ENCODE data around the gene APLP1. TPM values are rescaled to one million over a fixed set of nuclear protein-coding genes. Genes with fewer than 3 reads are reported as not detected.

Gene APLP1
- polyA plus RNA-seq, 1 donor from 2014 or later: 407 TPM

DNA sequence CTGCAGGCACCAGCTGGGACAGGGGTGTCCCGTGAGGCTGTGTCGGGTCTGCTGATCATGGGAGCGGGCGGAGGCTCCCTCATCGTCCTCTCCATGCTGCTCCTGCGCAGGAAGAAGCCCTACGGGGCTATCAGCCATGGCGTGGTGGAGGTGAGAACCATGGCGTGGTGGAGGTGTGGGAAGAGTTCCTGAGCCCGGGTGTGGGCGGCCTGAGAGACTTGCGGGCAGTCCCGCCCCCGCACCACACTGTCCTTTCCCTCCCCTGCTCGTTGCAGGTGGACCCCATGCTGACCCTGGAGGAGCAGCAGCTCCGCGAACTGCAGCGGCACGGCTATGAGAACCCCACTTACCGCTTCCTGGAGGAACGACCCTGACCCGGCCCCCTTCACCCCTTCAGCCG, 10.7 kb downstream of the APLP1 start:
- H3K9ac ChIP-seq (ENCODE audit: low read length): no peak overlapping the region
- no peaks in the 10 kb centered on the region for H3K36me3 ChIP-seq (ENCODE audit: insufficient read depth, low read length)
- no peak overlapping the region for H3K4me3 ChIP-seq (ENCODE audit: low read length)
- TF ChIP-seq TAF1 (IDR thresholded peaks at IDR 0.05; ENCODE audit: low read depth) (no peak), RAD21 (conservative IDR thresholded peaks at IDR 0.05) (no peak), EP300 (conservative IDR thresholded peaks at IDR 0.05; ENCODE audit: poor library complexity, severe bottlenecking) (no peak), MXI1 (conservative IDR thresholded peaks at IDR 0.05; ENCODE audit: poor library complexity, severe bottlenecking) (no peak), CTCF (IDR thresholded peaks at IDR 0.05; ENCODE audit: poor library complexity, severe bottlenecking) (no peak), POLR2AphosphoS5 (IDR thresholded peaks at IDR 0.05) (no peak), SMC3 (conservative IDR thresholded peaks at IDR 0.05; ENCODE audit: poor library complexity) (no peak), EZH2 (IDR thresholded peaks at IDR 0.05; ENCODE audit: borderline replicate concordance, insufficient read depth, low read length, poor library complexity, severe bottlenecking) (no peak)
- TF ChIP-seq, protein P1, sequence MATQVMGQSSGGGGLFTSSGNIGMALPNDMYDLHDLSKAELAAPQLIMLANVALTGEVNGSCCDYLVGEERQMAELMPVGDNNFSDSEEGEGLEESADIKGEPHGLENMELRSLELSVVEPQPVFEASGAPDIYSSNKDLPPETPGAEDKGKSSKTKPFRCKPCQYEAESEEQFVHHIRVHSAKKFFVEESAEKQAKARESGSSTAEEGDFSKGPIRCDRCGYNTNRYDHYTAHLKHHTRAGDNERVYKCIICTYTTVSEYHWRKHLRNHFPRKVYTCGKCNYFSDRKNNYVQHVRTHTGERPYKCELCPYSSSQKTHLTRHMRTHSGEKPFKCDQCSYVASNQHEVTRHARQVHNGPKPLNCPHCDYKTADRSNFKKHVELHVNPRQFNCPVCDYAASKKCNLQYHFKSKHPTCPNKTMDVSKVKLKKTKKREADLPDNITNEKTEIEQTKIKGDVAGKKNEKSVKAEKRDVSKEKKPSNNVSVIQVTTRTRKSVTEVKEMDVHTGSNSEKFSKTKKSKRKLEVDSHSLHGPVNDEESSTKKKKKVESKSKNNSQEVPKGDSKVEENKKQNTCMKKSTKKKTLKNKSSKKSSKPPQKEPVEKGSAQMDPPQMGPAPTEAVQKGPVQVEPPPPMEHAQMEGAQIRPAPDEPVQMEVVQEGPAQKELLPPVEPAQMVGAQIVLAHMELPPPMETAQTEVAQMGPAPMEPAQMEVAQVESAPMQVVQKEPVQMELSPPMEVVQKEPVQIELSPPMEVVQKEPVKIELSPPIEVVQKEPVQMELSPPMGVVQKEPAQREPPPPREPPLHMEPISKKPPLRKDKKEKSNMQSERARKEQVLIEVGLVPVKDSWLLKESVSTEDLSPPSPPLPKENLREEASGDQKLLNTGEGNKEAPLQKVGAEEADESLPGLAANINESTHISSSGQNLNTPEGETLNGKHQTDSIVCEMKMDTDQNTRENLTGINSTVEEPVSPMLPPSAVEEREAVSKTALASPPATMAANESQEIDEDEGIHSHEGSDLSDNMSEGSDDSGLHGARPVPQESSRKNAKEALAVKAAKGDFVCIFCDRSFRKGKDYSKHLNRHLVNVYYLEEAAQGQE (IDR thresholded peaks at IDR 0.05; ENCODE audit: borderline replicate concordance): no peak
- H3K27ac ChIP-seq (ENCODE audit: low read length): no peak overlapping the region
- H3K4me2 ChIP-seq (ENCODE audit: low read length): no peak overlapping the region
- H3F3A ChIP-seq (ENCODE audit: insufficient read depth, low read length, poor library complexity, severe bottlenecking): peaks cover 3% of the 10 kb centered on the region
- no peaks in the 10 kb centered on the region for H3K9me3 ChIP-seq (ENCODE audit: low read length)
- H2AFZ ChIP-seq (ENCODE audit: low read depth, low read length): no peak overlapping the region
- H4K20me1 ChIP-seq (ENCODE audit: insufficient read depth): no peaks in the 10 kb centered on the region
- H3K27me3 ChIP-seq (ENCODE audit: insufficient read depth, low read depth, low read length): no peaks in the 10 kb centered on the region
- no peaks in the 10 kb centered on the region for H3K79me2 ChIP-seq (replicated peaks; ENCODE audit: insufficient read depth, low read length)
- no peaks in the 10 kb centered on the region for H3K9me2 ChIP-seq (ENCODE audit: insufficient read depth, low read length)

- Histone ChIP-seq H4K20me1 (ENCODE audit: insufficient read depth) (no peaks in the 10 kb centered on the region), H2AFZ (ENCODE audit: low read depth, low read length) (no peak overlapping the region), H3K4me2 (ENCODE audit: low read length) (no peak overlapping the region), H3K27me3 (ENCODE audit: insufficient read depth, low read depth, low read length) (no peaks in the 10 kb centered on the region), H3K36me3 (ENCODE audit: insufficient read depth, low read length) (no peaks in the 10 kb centered on the region), H3K9me3 (ENCODE audit: low read length) (no peaks in the 10 kb centered on the region), H3K9ac (ENCODE audit: low read length) (no peak overlapping the region), H3K79me2 (replicated peaks; ENCODE audit: insufficient read depth, low read length) (no peaks in the 10 kb centered on the region), H3K9me2 (ENCODE audit: insufficient read depth, low read length) (no peaks in the 10 kb centered on the region), H3F3A (ENCODE audit: insufficient read depth, low read length, poor library complexity, severe bottlenecking) (peaks cover 3% of the 10 kb centered on the region), H3K27ac (ENCODE audit: low read length) (no peak overlapping the region), H3K4me3 (ENCODE audit: low read length) (no peak overlapping the region)
- TF ChIP-seq EZH2 (IDR thresholded peaks at IDR 0.05; ENCODE audit: borderline replicate concordance, insufficient read depth, low read length, poor library complexity, severe bottlenecking) (no peak), CTCF (IDR thresholded peaks at IDR 0.05; ENCODE audit: poor library complexity, severe bottlenecking) (no peak), RAD21 (conservative IDR thresholded peaks at IDR 0.05) (no peak), TAF1 (IDR thresholded peaks at IDR 0.05; ENCODE audit: low read depth) (no peak), SMC3 (conservative IDR thresholded peaks at IDR 0.05; ENCODE audit: poor library complexity) (no peak), EP300 (conservative IDR thresholded peaks at IDR 0.05; ENCODE audit: poor library complexity, severe bottlenecking) (no peak), POLR2AphosphoS5 (IDR thresholded peaks at IDR 0.05) (no peak)
- TF ChIP-seq, protein P1 (IDR thresholded peaks at IDR 0.05; ENCODE audit: borderline replicate concordance): peak; percentile 86
Measured at GRCh38 chr19:35879770-35880317, 11.5 kb downstream of the APLP1 start.
